Stimulated activated naive CD4-positive, alpha-beta T cell treated with Interleukin-2 at 50 U/mL for 16 hours (primary cell): Measurements from ENCODE around the gene MCTP1.

Experiments
- DNase-seq: peaks from one replicate; lab custom pipeline; 2025; lab: John Stamatoyannopoulos, UW

MCTP1 gene

GRCh38 chr5:95072281-95072680 lies 212.6 kb downstream of the MCTP1 start:
- no peak for DNase-seq

GRCh38 chr5:95070866-95071265 lies 214.0 kb downstream of the MCTP1 start:
- DNase-seq = no peak

- no peak for DNase-seq
These were observed 214.4 kb downstream of the MCTP1 start for GRCh38 chr5:95070453-95070852.

GRCh38 chr5:95069948-95070347 lies 214.9 kb downstream of the MCTP1 start:
- DNase-seq = no peak

GRCh38 chr5:95069021-95069420 lies 215.9 kb downstream of the MCTP1 start:
- no peak for DNase-seq

GRCh38 chr5:95068289-95068910 lies 216.5 kb downstream of the MCTP1 start:
- no peak for DNase-seq

GRCh38 chr5:95066048-95066447 lies 218.8 kb downstream of the MCTP1 start:
- DNase-seq = no peak

GRCh38 chr5:95063492-95063891 lies 221.4 kb downstream of the MCTP1 start:
- DNase-seq = no peak

GRCh38 chr5:95060098-95060497 lies 224.8 kb downstream of the MCTP1 start:
- no peak for DNase-seq

GRCh38 chr5:95059636-95060035 lies 225.3 kb downstream of the MCTP1 start:
- DNase-seq = no peak

- no peak for DNase-seq
These were observed 227.3 kb downstream of the MCTP1 start for GRCh38 chr5:95057615-95058014.

GRCh38 chr5:95053253-95053652 lies 231.6 kb downstream of the MCTP1 start:
- DNase-seq = no peak

GRCh38 chr5:95050708-95051107 lies 234.2 kb downstream of the MCTP1 start:
- DNase-seq = no peak

GRCh38 chr5:95048628-95049027 lies 236.3 kb downstream of the MCTP1 start:
- DNase-seq = no peak

GRCh38 chr5:95045181-95045965 lies 239.5 kb downstream of the MCTP1 start:
- no peak for DNase-seq

- DNase-seq = no peak
These were observed 240.8 kb downstream of the MCTP1 start for GRCh38 chr5:95044096-95044495.

GRCh38 chr5:95043648-95044047 lies 241.2 kb downstream of the MCTP1 start:
- DNase-seq = no peak

GRCh38 chr5:95043234-95043633 lies 241.7 kb downstream of the MCTP1 start:
- no peak for DNase-seq

- DNase-seq = no peak
These were observed 242.9 kb downstream of the MCTP1 start for GRCh38 chr5:95042037-95042436.

- no peak for DNase-seq
These were observed 248.8 kb downstream of the MCTP1 start for GRCh38 chr5:95035891-95036685.

GRCh38 chr5:95032801-95033200 lies 252.1 kb downstream of the MCTP1 start:
- DNase-seq = no peak

- DNase-seq = no peak
These were observed 255.1 kb downstream of the MCTP1 start for GRCh38 chr5:95029569-95030366.
